MM.1S (cell line): ENCODE results near the gene PSEN1.

Source experiments
- DNase-seq: peaks from one replicate; pipeline ENCODE4 v3.0.0-alpha.2; 2015
- H2AFZ ChIP-seq: fragments of 300-600 bp; sonication (generic); 2 replicates; pipeline ENCODE4 v1.6.0; 2016; ENCODE audit warnings: antibody characterized with exemption, low read length
- H3F3A ChIP-seq: fragments of 300-600 bp; sonication (generic); 2 replicates; pipeline ENCODE4 v1.6.1; 2016; ENCODE audit warnings: mild to moderate bottlenecking, antibody characterized with exemption, low read length, moderate library complexity, mixed read lengths; ENCODE audit not compliant: insufficient read depth
- H3K27ac ChIP-seq: fragments of 300-600 bp; sonication (generic); 2 replicates; pipeline ENCODE4 v1.5.1; 2016; ENCODE audit warnings: mild to moderate bottlenecking, low read length
- H3K27me3 ChIP-seq: fragments of 300-600 bp; sonication (generic); replicated peaks from 2 replicates; pipeline ENCODE4 v1.6.0; 2016; ENCODE audit warnings: low read length; ENCODE audit not compliant: insufficient read depth
- H3K36me3 ChIP-seq: fragments of 300-600 bp; sonication (generic); replicated peaks from 2 replicates; pipeline ENCODE4 v1.6.1; 2016; ENCODE audit warnings: mild to moderate bottlenecking, low read length, mixed read lengths; ENCODE audit not compliant: insufficient read depth
- H3K4me1 ChIP-seq: fragments of 300-600 bp; sonication (generic); 2 replicates; pipeline ENCODE4 v1.6.1; 2016; ENCODE audit warnings: low read length, mixed read lengths
- H3K4me2 ChIP-seq: fragments of 300-600 bp; sonication (generic); 2 replicates; pipeline ENCODE4 v1.6.0; 2016; ENCODE audit warnings: low read depth, low read length
- H3K4me3 ChIP-seq: fragments of 300-600 bp; sonication (generic); 2 replicates; pipeline ENCODE4 v1.5.1; 2016; ENCODE audit warnings: low read length, mixed read lengths
- H3K79me2 ChIP-seq: fragments of 300-600 bp; sonication (generic); 2 replicates; pipeline ENCODE4 v1.6.1; 2016; ENCODE audit warnings: mixed run types, low read length, mixed read lengths
- H3K9ac ChIP-seq: fragments of 300-600 bp; sonication (generic); 2 replicates; pipeline ENCODE4 v1.6.1; 2016; ENCODE audit warnings: low read length, mixed read lengths
- H3K9me2 ChIP-seq: fragments of 300-600 bp; sonication (generic); replicated peaks from 2 replicates; pipeline ENCODE4 v1.6.1; 2016; ENCODE audit warnings: mild to moderate bottlenecking, low read length, mixed read lengths; ENCODE audit not compliant: insufficient read depth
- H3K9me3 ChIP-seq: fragments of 300-600 bp; sonication (generic); replicated peaks from 2 replicates; pipeline ENCODE4 v1.6.1; 2016; ENCODE audit warnings: mild to moderate bottlenecking, low read length, mixed read lengths; ENCODE audit not compliant: insufficient read depth
- H4K20me1 ChIP-seq: fragments of 300-600 bp; sonication (generic); 2 replicates; pipeline ENCODE4 v1.6.1; 2016; ENCODE audit warnings: mild to moderate bottlenecking, low read length, moderate library complexity, mixed read lengths; ENCODE audit not compliant: insufficient read depth
- CTCF ChIP-seq: fragments of 300-600 bp; sonication (generic); IDR thresholded peaks from 2 replicates; pipeline ENCODE4 v1.5.1; 2016; ENCODE audit warnings: antibody characterized with exemption, low read length, mixed read lengths
- EZH2 ChIP-seq: fragments of 300-600 bp; sonication (generic); optimal IDR thresholded peaks from 2 replicates; pipeline ENCODE3; 2017; ENCODE audit warnings: low read depth, mild to moderate bottlenecking, antibody characterized with exemption, low read length, mixed read lengths
- EZH2phosphoT487 ChIP-seq: fragments of 300-600 bp; sonication (generic); IDR thresholded peaks from 2 replicates; pipeline ENCODE4 v1.6.1; 2018; ENCODE audit warnings: antibody characterized with exemption, low read length

PSEN1 gene

GRCh38 chr14:73242357-73242901 lies 106.1 kb downstream of the PSEN1 start:
- H3K9me2 ChIP-seq, result no peaks in the 10 kb centered on the region
- H3K9me3 ChIP-seq, result no peaks in the 10 kb centered on the region
- no peak for DNase-seq
- no peaks in the 10 kb centered on the region for H4K20me1 ChIP-seq
- TF ChIP-seq EZH2 (no peak), CTCF (no peak), EZH2phosphoT487 (no peak)
- H2AFZ ChIP-seq, result no peak overlapping the region
- H3K27ac ChIP-seq, result no peak overlapping the region
- H3K9ac ChIP-seq, result no peak overlapping the region
- H3K4me2 ChIP-seq, result no peak overlapping the region
- H3K79me2 ChIP-seq, result no peaks in the 10 kb centered on the region
- no peaks in the 10 kb centered on the region for H3K36me3 ChIP-seq
- no peak overlapping the region for H3K4me3 ChIP-seq
- H3K4me1 ChIP-seq, result no peaks in the 10 kb centered on the region
- no peaks in the 10 kb centered on the region for H3F3A ChIP-seq
- peaks cover 11% of the 10 kb centered on the region for H3K27me3 ChIP-seq

GRCh38 chr14:73243341-73243740 lies 107.0 kb downstream of the PSEN1 start:
- no peak for DNase-seq

GRCh38 chr14:73243748-73244147 lies 107.4 kb downstream of the PSEN1 start:
- H3K4me1 ChIP-seq, result no peaks in the 10 kb centered on the region
- peaks cover 5% of the 10 kb centered on the region; the same call in 1 of the 2 replicates for H3K27me3 ChIP-seq
- DNase-seq, result no peak
- no peaks in the 10 kb centered on the region for H3K36me3 ChIP-seq
- no peak overlapping the region for H3K9ac ChIP-seq
- H3K9me3 ChIP-seq, result no peaks in the 10 kb centered on the region
- H3K79me2 ChIP-seq, result no peaks in the 10 kb centered on the region
- no peaks in the 10 kb centered on the region for H3F3A ChIP-seq
- no peak overlapping the region for H3K4me3 ChIP-seq
- TF ChIP-seq EZH2phosphoT487, result no peak
- no peak for TF ChIP-seq CTCF
- TF ChIP-seq EZH2, result no peak
- H3K27ac ChIP-seq, result no peak overlapping the region
- H2AFZ ChIP-seq, result no peak overlapping the region
- no peak overlapping the region for H3K4me2 ChIP-seq
- H3K9me2 ChIP-seq, result no peaks in the 10 kb centered on the region
- no peaks in the 10 kb centered on the region for H4K20me1 ChIP-seq

More at GRCh38 chr14:73243341-73243740, 107.0 kb downstream of the PSEN1 start:
- Histone ChIP-seq H3K36me3 (no peaks in the 10 kb centered on the region), H3K79me2 (no peaks in the 10 kb centered on the region), H3F3A (no peaks in the 10 kb centered on the region), H3K4me1 (no peaks in the 10 kb centered on the region), H3K4me3 (no peak overlapping the region), H3K9me2 (no peaks in the 10 kb centered on the region), H4K20me1 (no peaks in the 10 kb centered on the region), H3K9ac (no peak overlapping the region), H3K27me3 (peaks cover 9% of the 10 kb centered on the region), H3K27ac (no peak overlapping the region), H3K9me3 (no peaks in the 10 kb centered on the region), H2AFZ (no peak overlapping the region), H3K4me2 (no peak overlapping the region)
- TF ChIP-seq EZH2 (no peak), EZH2phosphoT487 (no peak)

GRCh38 chr14:73244541-73245290 lies 108.4 kb downstream of the PSEN1 start:
- Histone ChIP-seq H3F3A (no peaks in the 10 kb centered on the region), H3K4me1 (no peaks in the 10 kb centered on the region), H3K79me2 (no peaks in the 10 kb centered on the region), H3K36me3 (no peaks in the 10 kb centered on the region), H3K27ac (no peak overlapping the region), H2AFZ (no peak overlapping the region), H3K9me2 (no peaks in the 10 kb centered on the region), H3K4me2 (no peak overlapping the region), H3K4me3 (no peak overlapping the region), H3K27me3 (no peaks in the 10 kb centered on the region), H4K20me1 (no peaks in the 10 kb centered on the region), H3K9ac (no peak overlapping the region), H3K9me3 (no peaks in the 10 kb centered on the region)
- TF ChIP-seq EZH2phosphoT487 (no peak), EZH2 (no peak), CTCF (no peak)
- DNase-seq, result no peak
